ENCODE data around the gene RBX1.

DNA sequence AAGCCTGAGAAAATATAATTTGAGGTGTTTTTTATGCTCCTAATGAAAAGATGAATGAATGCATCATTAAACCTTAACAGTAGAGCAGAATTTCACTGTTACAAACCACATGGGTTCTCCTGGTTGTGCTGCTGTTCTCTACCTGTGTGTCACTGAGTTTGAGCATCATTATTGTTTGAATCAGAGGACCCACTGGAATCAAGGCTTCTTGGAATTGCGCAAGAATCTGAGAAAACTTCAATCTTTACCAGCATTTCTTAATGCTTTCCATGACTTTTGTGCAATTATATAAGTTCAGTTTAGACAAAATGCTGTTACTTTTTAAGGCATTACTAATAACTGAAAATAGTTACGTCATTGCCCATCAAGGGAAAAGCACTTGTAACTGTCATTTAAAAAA is 18.8 kb upstream of the RBX1 start:
- no peak for TF ChIP-seq EP300 (IDR thresholded peaks at IDR 0.05)
- no peak for TF ChIP-seq POLR2A (IDR thresholded peaks at IDR 0.05)
- TF ChIP-seq, protein P1, sequence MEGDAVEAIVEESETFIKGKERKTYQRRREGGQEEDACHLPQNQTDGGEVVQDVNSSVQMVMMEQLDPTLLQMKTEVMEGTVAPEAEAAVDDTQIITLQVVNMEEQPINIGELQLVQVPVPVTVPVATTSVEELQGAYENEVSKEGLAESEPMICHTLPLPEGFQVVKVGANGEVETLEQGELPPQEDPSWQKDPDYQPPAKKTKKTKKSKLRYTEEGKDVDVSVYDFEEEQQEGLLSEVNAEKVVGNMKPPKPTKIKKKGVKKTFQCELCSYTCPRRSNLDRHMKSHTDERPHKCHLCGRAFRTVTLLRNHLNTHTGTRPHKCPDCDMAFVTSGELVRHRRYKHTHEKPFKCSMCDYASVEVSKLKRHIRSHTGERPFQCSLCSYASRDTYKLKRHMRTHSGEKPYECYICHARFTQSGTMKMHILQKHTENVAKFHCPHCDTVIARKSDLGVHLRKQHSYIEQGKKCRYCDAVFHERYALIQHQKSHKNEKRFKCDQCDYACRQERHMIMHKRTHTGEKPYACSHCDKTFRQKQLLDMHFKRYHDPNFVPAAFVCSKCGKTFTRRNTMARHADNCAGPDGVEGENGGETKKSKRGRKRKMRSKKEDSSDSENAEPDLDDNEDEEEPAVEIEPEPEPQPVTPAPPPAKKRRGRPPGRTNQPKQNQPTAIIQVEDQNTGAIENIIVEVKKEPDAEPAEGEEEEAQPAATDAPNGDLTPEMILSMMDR (IDR thresholded peaks at IDR 0.05): no peak
